ENCODE results near the gene LETM1. TPM values are rescaled to one million over a fixed set of nuclear protein-coding genes. Genes with fewer than 3 reads are reported as not detected.

The LETM1 gene
- total RNA-seq, 4 donors from 2014 or later, result 93.3 to 151 (median 121) TPM

DNA sequence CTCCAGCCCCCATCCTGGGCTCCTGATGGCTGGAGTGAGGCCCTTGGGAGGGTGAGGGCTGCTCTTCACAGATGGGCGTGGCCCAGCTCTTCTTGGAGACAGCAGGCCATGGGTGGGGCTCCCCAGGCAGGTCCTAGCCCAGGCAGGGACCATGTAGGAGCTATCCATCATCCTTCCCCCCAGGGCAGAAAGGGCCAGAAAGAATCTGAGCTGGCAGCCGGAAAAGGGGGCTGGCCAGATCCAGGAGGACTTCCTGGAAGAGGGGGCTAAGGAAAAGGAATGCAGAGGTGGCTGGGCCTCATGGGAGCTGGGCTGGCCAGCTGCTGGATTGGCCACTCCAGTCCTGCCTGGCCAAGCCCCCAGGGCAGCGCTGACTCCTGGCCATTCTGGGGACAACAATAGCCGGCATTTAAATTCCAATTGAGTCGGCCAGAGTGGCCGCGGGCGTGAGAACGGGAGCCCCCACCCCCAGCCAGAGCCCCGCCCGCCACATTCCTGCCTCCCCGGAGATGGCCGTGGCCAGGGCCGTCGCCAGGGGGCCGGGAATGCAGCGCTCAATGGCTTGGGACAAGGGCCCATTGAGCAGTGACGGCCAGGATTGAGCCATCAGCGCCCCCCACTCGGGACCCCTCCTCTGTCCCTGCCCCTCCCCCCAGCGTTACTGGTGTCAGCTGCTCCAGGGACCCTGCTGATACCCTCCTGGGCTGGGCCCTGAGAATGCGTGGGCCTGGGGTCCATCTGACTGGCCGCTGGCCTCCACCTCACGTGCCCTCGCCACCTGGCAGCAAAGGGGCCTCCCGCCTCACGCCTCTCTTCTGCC is 77.9 kb downstream of the LETM1 start:
- TF ChIP-seq, protein P1, sequence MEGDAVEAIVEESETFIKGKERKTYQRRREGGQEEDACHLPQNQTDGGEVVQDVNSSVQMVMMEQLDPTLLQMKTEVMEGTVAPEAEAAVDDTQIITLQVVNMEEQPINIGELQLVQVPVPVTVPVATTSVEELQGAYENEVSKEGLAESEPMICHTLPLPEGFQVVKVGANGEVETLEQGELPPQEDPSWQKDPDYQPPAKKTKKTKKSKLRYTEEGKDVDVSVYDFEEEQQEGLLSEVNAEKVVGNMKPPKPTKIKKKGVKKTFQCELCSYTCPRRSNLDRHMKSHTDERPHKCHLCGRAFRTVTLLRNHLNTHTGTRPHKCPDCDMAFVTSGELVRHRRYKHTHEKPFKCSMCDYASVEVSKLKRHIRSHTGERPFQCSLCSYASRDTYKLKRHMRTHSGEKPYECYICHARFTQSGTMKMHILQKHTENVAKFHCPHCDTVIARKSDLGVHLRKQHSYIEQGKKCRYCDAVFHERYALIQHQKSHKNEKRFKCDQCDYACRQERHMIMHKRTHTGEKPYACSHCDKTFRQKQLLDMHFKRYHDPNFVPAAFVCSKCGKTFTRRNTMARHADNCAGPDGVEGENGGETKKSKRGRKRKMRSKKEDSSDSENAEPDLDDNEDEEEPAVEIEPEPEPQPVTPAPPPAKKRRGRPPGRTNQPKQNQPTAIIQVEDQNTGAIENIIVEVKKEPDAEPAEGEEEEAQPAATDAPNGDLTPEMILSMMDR (IDR thresholded peaks at IDR 0.05), result no peak
- no peak for TF ChIP-seq POLR2A (IDR thresholded peaks at IDR 0.05)
- Histone ChIP-seq H3K27ac (no peak overlapping the region), H3K27me3 (no peaks in the 10 kb centered on the region), H3K36me3 (no peaks in the 10 kb centered on the region), H3K9me3 (no peaks in the 10 kb centered on the region), H3K4me1 (no peaks in the 10 kb centered on the region), H3K4me3 (no peak overlapping the region)
- no peak for DNase-seq

DNA sequence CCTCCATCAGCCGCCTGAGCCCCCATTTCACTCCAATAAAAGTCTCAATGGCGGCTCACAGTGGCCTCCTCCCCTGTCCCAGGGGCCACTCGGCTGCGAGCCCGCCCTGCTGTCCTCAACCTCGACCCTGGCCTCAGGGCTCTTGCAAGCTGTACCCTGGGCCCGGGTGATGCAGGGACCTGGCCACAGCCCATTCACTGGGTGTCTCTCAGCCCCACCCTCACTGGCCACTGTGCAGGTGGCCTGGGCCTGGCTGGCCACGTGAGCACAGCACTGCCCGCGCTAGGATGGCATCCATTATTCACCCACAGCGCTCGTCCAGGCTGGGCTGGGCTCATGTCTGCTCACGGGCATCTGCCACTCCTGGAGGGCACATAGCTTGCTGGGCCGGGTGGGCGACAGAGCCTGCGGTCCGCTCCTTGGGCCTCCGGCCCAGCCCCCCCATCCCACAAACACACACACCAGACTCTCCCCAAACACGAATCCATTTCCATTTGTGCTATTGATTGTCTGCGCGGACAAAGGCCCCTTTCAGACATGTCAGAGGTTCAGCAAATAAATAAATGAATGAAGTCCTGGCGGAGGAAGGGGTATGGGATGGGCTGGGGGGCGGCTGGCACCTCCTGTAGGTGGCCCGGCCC is 79.3 kb downstream of the LETM1 start:
- H3K4me3 ChIP-seq, result no peak overlapping the region
- H3K27ac ChIP-seq, result no peak overlapping the region
- no peaks in the 10 kb centered on the region for H3K9me3 ChIP-seq
- no peaks in the 10 kb centered on the region for H3K27me3 ChIP-seq
- no peaks in the 10 kb centered on the region for H3K36me3 ChIP-seq
- TF ChIP-seq, protein P1 (IDR thresholded peaks at IDR 0.05), result no peak
- TF ChIP-seq POLR2A (IDR thresholded peaks at IDR 0.05), result no peak
- no peaks in the 10 kb centered on the region for H3K4me1 ChIP-seq
- DNase-seq, result no peak

DNA sequence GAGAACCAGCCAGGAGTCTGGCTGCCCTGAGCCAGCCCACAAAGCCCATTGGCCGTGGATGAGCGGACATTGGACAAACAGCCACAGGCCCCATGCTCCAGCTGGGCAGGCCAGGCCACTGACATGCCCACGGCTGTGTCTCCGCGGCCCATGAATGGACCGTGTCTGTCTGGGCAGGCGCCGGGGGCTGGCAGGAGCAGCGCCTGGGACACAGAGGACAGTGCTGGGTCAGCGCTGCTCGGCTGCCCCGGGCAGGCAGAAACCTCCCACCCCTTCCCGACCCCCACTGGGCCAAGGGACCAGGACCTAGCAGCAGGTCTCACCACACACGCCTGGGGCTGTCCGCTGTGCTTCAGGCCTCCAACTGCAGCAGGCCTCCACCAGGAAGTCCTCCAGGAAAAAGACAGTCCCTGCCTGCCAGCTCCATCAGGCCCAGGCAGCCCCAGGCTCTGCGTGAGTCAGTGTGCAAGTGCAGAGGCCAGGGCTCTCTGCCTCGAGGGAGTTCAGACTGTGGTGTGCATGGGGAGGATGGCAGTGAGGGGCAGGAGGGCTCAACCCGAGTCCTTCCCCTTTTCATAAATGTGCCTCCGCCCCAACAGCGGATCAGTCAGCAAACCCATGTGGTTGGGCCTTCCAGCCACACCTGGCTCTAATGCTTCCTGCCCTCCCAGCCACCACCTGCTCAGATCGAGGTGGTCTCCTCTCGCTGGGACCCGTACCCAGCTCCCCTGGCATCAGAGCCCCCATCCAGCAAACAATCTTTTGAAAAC is 80.0 kb downstream of the LETM1 start:
- TF ChIP-seq, protein P1 (IDR thresholded peaks at IDR 0.05), result no peak
- no peak for TF ChIP-seq POLR2A (IDR thresholded peaks at IDR 0.05)
- Histone ChIP-seq H3K9me3 (no peaks in the 10 kb centered on the region), H3K4me3 (no peak overlapping the region), H3K27me3 (no peaks in the 10 kb centered on the region), H3K36me3 (no peaks in the 10 kb centered on the region), H3K4me1 (no peaks in the 10 kb centered on the region), H3K27ac (no peak overlapping the region)
- DNase-seq, result no peak

DNA sequence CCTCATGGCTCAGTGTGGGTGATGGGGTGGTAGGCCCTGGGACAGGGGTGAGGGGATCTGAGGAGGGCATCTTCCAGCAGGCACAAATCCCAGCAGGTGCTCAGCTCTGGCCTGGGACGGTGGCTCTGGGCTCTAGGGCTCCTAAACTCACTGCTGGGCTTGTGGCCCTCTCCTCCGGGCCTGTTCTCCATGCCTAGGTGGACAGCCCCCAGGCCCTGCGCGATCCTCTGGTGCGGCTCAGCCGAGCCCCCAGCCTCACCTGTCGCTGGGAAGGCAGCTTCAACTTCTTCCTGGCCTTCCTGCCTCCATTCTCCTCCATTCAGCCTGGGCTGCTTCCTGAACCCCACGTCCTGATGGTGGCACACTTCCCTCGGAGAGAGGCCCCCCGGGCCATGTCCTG is 82.2 kb downstream of the LETM1 start:
- Histone ChIP-seq H3K4me3 (no peak overlapping the region), H3K27me3 (peaks cover 0 to 2% of the 10 kb centered on the region in 2 donors), H3K27ac (no peak overlapping the region), H3K4me1 (no peaks in the 10 kb centered on the region), H3K36me3 (no peaks in the 10 kb centered on the region), H3K9me3 (no peaks in the 10 kb centered on the region)
- no peak for DNase-seq
- TF ChIP-seq, protein P1 (IDR thresholded peaks at IDR 0.05), result no peak
- TF ChIP-seq POLR2A (IDR thresholded peaks at IDR 0.05), result no peak

DNA sequence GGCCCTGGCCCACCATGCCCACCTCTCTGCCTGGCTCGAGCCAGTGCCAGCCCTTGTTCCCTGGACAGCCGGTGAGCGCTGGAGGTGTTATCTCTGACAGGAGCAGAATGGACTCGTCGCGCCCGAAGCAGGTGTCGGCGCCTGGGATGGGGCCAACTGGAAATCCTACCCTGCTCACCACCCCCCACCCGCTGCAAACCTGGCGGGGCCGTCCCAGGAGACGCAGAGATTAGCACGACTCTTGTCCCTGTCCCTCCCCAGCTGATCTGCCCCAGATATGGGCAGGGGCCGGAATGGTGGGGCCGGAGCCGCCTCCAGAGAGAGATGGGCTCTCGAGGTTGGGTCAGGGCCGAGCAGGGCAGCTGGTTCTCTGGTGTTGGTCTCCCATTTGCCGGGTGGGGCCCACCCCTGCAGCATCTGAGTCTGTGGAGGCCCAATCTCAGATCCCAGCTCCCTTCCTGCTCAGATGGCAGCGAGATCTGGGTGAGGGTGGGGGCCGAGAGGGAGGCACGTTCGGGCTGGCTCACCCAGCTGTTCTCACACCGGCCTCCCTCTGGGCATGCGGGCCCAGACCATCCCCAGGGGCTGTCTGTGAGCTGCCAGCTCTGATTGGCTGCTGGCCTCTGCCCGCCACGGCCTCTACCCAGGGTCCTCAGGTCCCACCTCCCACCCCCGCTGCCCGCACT is 83.0 kb downstream of the LETM1 start:
- Histone ChIP-seq H3K9me3 (no peaks in the 10 kb centered on the region), H3K27me3 (peaks cover 0 to 9% of the 10 kb centered on the region in 2 donors), H3K4me3 (no peak overlapping the region), H3K4me1 (no peaks in the 10 kb centered on the region), H3K27ac (no peak overlapping the region), H3K36me3 (no peaks in the 10 kb centered on the region)
- TF ChIP-seq POLR2A (IDR thresholded peaks at IDR 0.05), result no peak
- TF ChIP-seq, protein P1 (IDR thresholded peaks at IDR 0.05), result no peak
- no peak for DNase-seq
